ENCODE results near the gene CWF19L1. TPM values are rescaled to one million over a fixed set of nuclear protein-coding genes. Genes with fewer than 3 reads are reported as not detected.
A peak's percentile ranks its signal among the peaks of the same experiment; 100 is the strongest.

The CWF19L1 gene
- total and polyA plus RNA-seq, 8 donors: 1.2 to 39.7 (median 12.9) TPM

- peak overlapping the region; percentile 65 to 92 (median 70) for H3K4me3 ChIP-seq
- DNase-seq: no peak
- WGBS, 5 donors: 15 to 38% (median 36%) methylated on average over 1 of the region's 1 CpG
- no peaks in the 10 kb centered on the region for H3K9me3 ChIP-seq
- no peaks in the 10 kb centered on the region for H3K27me3 ChIP-seq
- peaks cover under 1 to 40% (median 20%) of the 10 kb centered on the region in 4 donors for H3K36me3 ChIP-seq
- no peak for TF ChIP-seq POLR2AphosphoS5 (IDR thresholded peaks at IDR 0.05)
- no peak for TF ChIP-seq POLR2A (IDR thresholded peaks at IDR 0.05)
- no peak for TF ChIP-seq CTCF (IDR thresholded peaks at IDR 0.05)
- no peak for TF ChIP-seq EP300 (IDR thresholded peaks at IDR 0.05)
- intact Hi-C loops (cut with DNase I; ENCODE audit: low total_unique reads): no loop called here
- peak overlapping the region in 4 of 5 donors; percentile 85 to 92 (median 90) for H3K27ac ChIP-seq
- peaks cover 28 to 60% (median 47%) of the 10 kb centered on the region in 4 donors for H3K4me1 ChIP-seq
These were observed 83.0 kb downstream of the CWF19L1 start for GRCh38 chr10:100184426-100184825.

GRCh38 chr10:100183481-100183880 lies 84.0 kb downstream of the CWF19L1 start:
- peak in 1 of 2 donors; percentile 56 for DNase-seq
- Histone ChIP-seq H3K27me3 (no peaks in the 10 kb centered on the region), H3K27ac (peak overlapping the region in 2 of 5 donors; percentile 91 to 92), H3K4me3 (peak overlapping the region in 2 of 4 donors; percentile 65 to 92), H3K9me3 (no peaks in the 10 kb centered on the region), H3K4me1 (peaks cover 35 to 70% (median 51%) of the 10 kb centered on the region in 4 donors), H3K36me3 (peaks cover 8 to 41% (median 25%) of the 10 kb centered on the region in 4 donors)
- WGBS, 5 donors: 36 to 40% (median 37%) methylated on average over 3 of the region's 3 CpGs
- TF ChIP-seq POLR2A (IDR thresholded peaks at IDR 0.05): no peak
- TF ChIP-seq EP300 (IDR thresholded peaks at IDR 0.05): no peak
- TF ChIP-seq POLR2AphosphoS5 (IDR thresholded peaks at IDR 0.05): peak in 2 of 3 donors; percentile 30 to 50
- TF ChIP-seq CTCF (IDR thresholded peaks at IDR 0.05): no peak
- intact Hi-C loops (cut with DNase I; ENCODE audit: low total_unique reads): no loop called here

- H3K27me3 ChIP-seq: no peaks in the 10 kb centered on the region
- no peak for DNase-seq
- peaks cover 11 to 45% (median 31%) of the 10 kb centered on the region in 4 donors for H3K36me3 ChIP-seq
- TF ChIP-seq POLR2A (IDR thresholded peaks at IDR 0.05) (no peak), EP300 (IDR thresholded peaks at IDR 0.05) (no peak), POLR2AphosphoS5 (IDR thresholded peaks at IDR 0.05) (no peak), CTCF (IDR thresholded peaks at IDR 0.05) (no peak)
- WGBS, 5 donors: 65 to 94% (median 89%) methylated on average over 3 of the region's 3 CpGs
- peak overlapping the region in 1 of 4 donors; percentile 7 for H3K4me3 ChIP-seq
- H3K27ac ChIP-seq: peak overlapping the region in 2 of 5 donors; percentile 91 to 92
- intact Hi-C loops (cut with DNase I; ENCODE audit: low total_unique reads): no loop called here
- no peaks in the 10 kb centered on the region for H3K9me3 ChIP-seq
- peaks cover 35 to 67% (median 48%) of the 10 kb centered on the region in 4 donors for H3K4me1 ChIP-seq
These were observed 84.5 kb downstream of the CWF19L1 start for GRCh38 chr10:100182908-100183307.

Small RNAs within 50 kb of the gene (small RNA-seq; reads per million reads assigned to genes)
- gene RNU6-422P (0 reads per million in 4 donors), gene SNORA12 (15.3 to 47.8 (median 30.7) reads per million in 4 donors)

Other genes starting within 250 kb of the CWF19L1 start
- not detected for gene CPN1, start 185.8 kb downstream of the CWF19L1 start, total RNA-seq
- not detected for gene CPN1, start 185.8 kb downstream of the CWF19L1 start, polyA plus RNA-seq
- gene ERLIN1, start 81.6 kb downstream of the CWF19L1 start, total RNA-seq: 10 to 100 TPM in 2 of 5 donors, 1 to 10 TPM in 3; 5.8 to 61.5 (median 9.8) TPM
- gene ERLIN1, start 81.6 kb downstream of the CWF19L1 start, polyA plus RNA-seq: 1 to 10 TPM; 4.4 to 9.5 (median 5.9) TPM
- gene CHUK, start 38.0 kb downstream of the CWF19L1 start, total RNA-seq: 10 to 100 TPM in 4 of 5 donors, under 1 TPM in 1; 0.58 to 39.7 (median 15.6) TPM
- gene CHUK, start 38.0 kb downstream of the CWF19L1 start, polyA plus RNA-seq: 10 to 100 TPM in 2 of 3 donors, 1 to 10 TPM in 1; 6.9 to 17.7 (median 11.7) TPM
- 10 to 100 TPM in 3 of 5 donors, under 1 TPM in 1, not detected in 1; 0.87 to 33.4 (median 17.6) TPM for gene BLOC1S2, start 19.0 kb upstream of the CWF19L1 start, total RNA-seq
- gene BLOC1S2, start 19.0 kb upstream of the CWF19L1 start, polyA plus RNA-seq: 10 to 100 TPM; 37.6 to 51.0 (median 48.7) TPM
- gene PKD2L1, start 62.6 kb upstream of the CWF19L1 start, total RNA-seq: under 1 TPM in 1 of 5 donors, not detected in 4; 0.89 TPM
- gene PKD2L1, start 62.6 kb upstream of the CWF19L1 start, polyA plus RNA-seq: under 1 TPM in 1 of 3 donors, not detected in 2; 0.23 TPM
- gene SCD, start 79.6 kb upstream of the CWF19L1 start, total RNA-seq: 10 to 100 TPM in 3 of 5 donors, 1 to 10 TPM in 2; 2.3 to 36.2 (median 28.5) TPM
- 10 to 100 TPM in 2 of 3 donors, 1 to 10 TPM in 1; 5.5 to 19.1 (median 16.6) TPM for gene SCD, start 79.6 kb upstream of the CWF19L1 start, polyA plus RNA-seq
- gene WNT8B, start 195.4 kb upstream of the CWF19L1 start, total RNA-seq: not detected
- gene WNT8B, start 195.4 kb upstream of the CWF19L1 start, polyA plus RNA-seq: not detected